ENCODE results near the gene TSC2.
"Not testable (repeated sequence)": the region's sequence is repeated elsewhere in the genome, so short reads cannot be mapped to it uniquely, and the experiment has no call there.

GRCh38 chr16:2125609-2126008, 77.8 kb downstream of the TSC2 start:
- not testable (repeated sequence) for TF ChIP-seq CTCF, POLR2A, EP300, POLR2AphosphoS5 (IDR thresholded peaks at IDR 0.05)
